WERI-Rb-1 (cell line): ENCODE results near the gene FKBP4.

Source experiments
- DNase-seq: peaks from one replicate; pipeline ENCODE4 v3.0.0-alpha.2; 2020
- H3K27ac ChIP-seq: fragments of 250-450 bp; sonication (Bioruptor Pico); 2 replicates; pipeline ENCODE4 v1.5.1; 2020; ENCODE audit warnings: mild to moderate bottlenecking, moderate library complexity
- H3K27me3 ChIP-seq: fragments of 250-450 bp; sonication (Bioruptor Pico); 2 replicates; pipeline ENCODE4 v1.5.1; 2021; ENCODE audit warnings: mild to moderate bottlenecking, low read depth, moderate library complexity; ENCODE audit not compliant: insufficient read depth, severe bottlenecking
- H3K36me3 ChIP-seq: fragments of 250-450 bp; sonication (Bioruptor Pico); 2 replicates; pipeline ENCODE4 v1.5.1; 2020; ENCODE audit warnings: mild to moderate bottlenecking, moderate library complexity
- H3K4me3 ChIP-seq: 2 replicates; pipeline ENCODE4 v1.5.1; 2011; ENCODE audit warnings: low read depth, mild to moderate bottlenecking, control low read depth, low read length
- H3K9me3 ChIP-seq: fragments of 250-450 bp; sonication (Bioruptor Pico); 2 replicates; pipeline ENCODE4 v1.5.1; 2021; ENCODE audit warnings: mild to moderate bottlenecking, moderate library complexity; ENCODE audit not compliant: severe bottlenecking
- CTCF ChIP-seq: IDR thresholded peaks from 2 replicates; pipeline ENCODE4 v1.5.1; 2011; ENCODE audit warnings: low read depth, mild to moderate bottlenecking, control low read depth, inconsistent platforms, low read length

The FKBP4 gene

GRCh38 chr12:2794191-2794735, 507 bp upstream of the FKBP4 start:
- no peak for DNase-seq
- no peak for TF ChIP-seq CTCF
- H3K36me3 ChIP-seq = peaks cover 34% of the 10 kb centered on the region
- H3K4me3 ChIP-seq = no peak overlapping the region
- H3K27ac ChIP-seq = no peak overlapping the region
- H3K27me3 ChIP-seq = no peaks in the 10 kb centered on the region
- H3K9me3 ChIP-seq = no peaks in the 10 kb centered on the region

- H3K27ac ChIP-seq = peak overlapping the region; percentile 77
Measured at GRCh38 chr12:2795291-2796186, 769 bp downstream of the FKBP4 start.

GRCh38 chr12:2796187-2796666, 1.5 kb downstream of the FKBP4 start:
- Histone ChIP-seq H3K27ac (peak overlapping the region; percentile 77), H3K9me3 (no peaks in the 10 kb centered on the region), H3K4me3 (peak overlapping the region; percentile 44), H3K36me3 (peaks cover 54% of the 10 kb centered on the region), H3K27me3 (no peaks in the 10 kb centered on the region)
- TF ChIP-seq CTCF = no peak; the same call in 1 of the 2 replicates
- DNase-seq = no peak

More at GRCh38 chr12:2795291-2796186, 769 bp downstream of the FKBP4 start:
- TF ChIP-seq CTCF = no peak
- H3K27me3 ChIP-seq = no peaks in the 10 kb centered on the region
- DNase-seq = peak; percentile 71
- H3K36me3 ChIP-seq = peaks cover 47% of the 10 kb centered on the region
- H3K9me3 ChIP-seq = no peaks in the 10 kb centered on the region
- H3K4me3 ChIP-seq = peak overlapping the region; percentile 44

- DNase-seq = no peak
- no peak overlapping the region for H3K4me3 ChIP-seq
- no peaks in the 10 kb centered on the region for H3K27me3 ChIP-seq
- peaks cover 70% of the 10 kb centered on the region for H3K36me3 ChIP-seq
- TF ChIP-seq CTCF = no peak
- H3K27ac ChIP-seq = no peak overlapping the region
- no peaks in the 10 kb centered on the region for H3K9me3 ChIP-seq
Measured at GRCh38 chr12:2797721-2798418, 3.1 kb downstream of the FKBP4 start.

DNA sequence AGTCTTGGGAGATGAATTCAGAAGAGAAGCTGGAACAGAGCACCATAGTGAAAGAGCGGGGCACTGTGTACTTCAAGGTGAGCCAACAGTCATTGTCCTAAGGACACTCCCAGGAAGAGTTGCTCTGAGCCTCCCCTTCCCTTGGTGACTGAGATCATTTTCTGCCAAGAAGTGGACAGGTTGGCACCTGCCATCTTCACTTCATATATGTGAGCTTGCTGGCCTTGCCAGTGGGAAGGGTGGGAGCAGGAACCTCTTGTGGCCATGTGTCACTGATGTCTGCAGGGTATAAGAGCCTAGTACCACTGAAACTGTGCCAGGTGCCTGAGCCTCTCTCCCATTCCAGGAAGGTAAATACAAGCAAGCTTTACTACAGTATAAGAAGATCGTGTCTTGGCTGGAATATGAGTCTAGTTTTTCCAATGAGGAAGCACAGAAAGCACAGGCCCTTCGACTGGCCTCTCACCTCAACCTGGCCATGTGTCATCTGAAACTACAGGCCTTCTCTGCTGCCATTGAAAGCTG, 5.3 kb downstream of the FKBP4 start:
- no peak for TF ChIP-seq CTCF
- peaks cover 92% of the 10 kb centered on the region for H3K36me3 ChIP-seq
- no peak for DNase-seq
- no peaks in the 10 kb centered on the region for H3K27me3 ChIP-seq
- no peak overlapping the region for H3K27ac ChIP-seq
- H3K9me3 ChIP-seq = no peaks in the 10 kb centered on the region
- H3K4me3 ChIP-seq = no peak overlapping the region
